GM12878 (cell line): ENCODE results near the gene PPP2R5C. TPM values are rescaled to one million over a fixed set of nuclear protein-coding genes. Genes with fewer than 3 reads are reported as not detected.

Source experiments
- ATAC-seq: fragments of 200-7000 bp; cut with Tn5 transposase; 3 replicates; pipeline ENCODE4 v1.9.1; 2020; ENCODE audit warnings: mild to moderate bottlenecking, moderate library complexity
- BruUV-seq: library from RNA; stranded (reverse); fragments of 400-500 nt; replicated peaks from 2 replicates; lab custom pipeline; 2021; lab: Mats Ljungman, UMichigan
- CTCF ChIA-PET: fragments of 300-600 bp; sonication (Branson Sonifier 250); formaldehyde crosslinking; extraction: SDS; loops from one replicate; lab custom pipeline; 2021; ENCODE audit warnings: inconsistent platforms; lab: Yijun Ruan, JAX
- POLR2A ChIA-PET: fragments of 350-600 bp; formaldehyde crosslinking; extraction: SDS; loops from one replicate; lab custom pipeline; 2021; ENCODE audit warnings: inconsistent platforms; lab: Charles Lee
- RAD21 ChIA-PET: fragments of 300-600 bp; sonication (Branson Sonifier 250); formaldehyde crosslinking; loops from one replicate; lab custom pipeline; 2023; ENCODE audit warnings: antibody characterized with exemption; ENCODE audit not compliant: unreplicated experiment; lab: Charles Lee
- SMC1A ChIA-PET: fragments of 300-600 bp; sonication (Branson Sonifier 250); formaldehyde crosslinking; loops from one replicate; lab custom pipeline; 2023; ENCODE audit not compliant: unreplicated experiment, uncharacterized antibody; lab: Charles Lee
- DNase-seq: peaks from one replicate; pipeline ENCODE4 v3.0.0-alpha.2; 2011; ENCODE audit warnings: low read depth, low spot score
- FAIRE-seq: peaks from 3 replicates; lab custom pipeline; 2011; peaks lifted over from hg19 to GRCh38; lab: Jason Lieb, UNC
- H2AFZ ChIP-seq: 2 replicates; pipeline ENCODE4 v1.6.0; 2011; ENCODE audit warnings: low read depth, low read length, control low read depth; ENCODE audit not compliant: control insufficient read depth
- H3K27ac ChIP-seq: 2 replicates; pipeline ENCODE4 v1.5.1; 2011; ENCODE audit warnings: control low read depth; ENCODE audit not compliant: control insufficient read depth, insufficient read depth
- H3K27me3 ChIP-seq, 2 experiments: replicated peaks in 1 of 2; 2 replicates each; pipeline versions ENCODE4 v1.6.0 to v1.6.1; 2011; ENCODE audit warnings: low read length in 1 of 2; ENCODE audit not compliant: control insufficient read depth in 2 of 2, insufficient read depth in 2 of 2
- H3K36me3 ChIP-seq, 2 experiments: 2 replicates each; pipeline ENCODE4 v1.5.1; 2011; ENCODE audit warnings: low read length in 1 of 2; ENCODE audit not compliant: control insufficient read depth in 2 of 2, insufficient read depth in 2 of 2
- H3K4me1 ChIP-seq: 2 replicates; pipeline ENCODE4 v1.6.1; 2011; ENCODE audit warnings: mild to moderate bottlenecking, low read length, moderate library complexity, mixed read lengths; ENCODE audit not compliant: control insufficient read depth, insufficient read depth
- H3K4me2 ChIP-seq: 2 replicates; pipeline ENCODE4 v1.6.0; 2011; ENCODE audit warnings: control low read depth; ENCODE audit not compliant: control insufficient read depth, insufficient read depth
- H3K4me3 ChIP-seq: fragments of 200-600 bp; sonication (generic); 2 replicates; pipeline ENCODE4 v1.5.1; 2016
- H3K79me2 ChIP-seq: 2 replicates; pipeline ENCODE4 v1.6.0; 2011; ENCODE audit warnings: low read length; ENCODE audit not compliant: control insufficient read depth, insufficient read depth
- H3K9ac ChIP-seq: 2 replicates; pipeline ENCODE4 v1.8.0; 2011; ENCODE audit warnings: low read length, control low read depth, mixed read lengths; ENCODE audit not compliant: control insufficient read depth, insufficient read depth
- H3K9me3 ChIP-seq: replicated peaks from 3 replicates; pipeline ENCODE4 v1.5.1; 2011; ENCODE audit warnings: mild to moderate bottlenecking, low read length; ENCODE audit not compliant: control insufficient read depth, insufficient read depth
- H4K20me1 ChIP-seq: 2 replicates; pipeline ENCODE4 v1.6.0; 2011; ENCODE audit not compliant: control insufficient read depth, insufficient read depth
- EP300 ChIP-seq, 2 experiments: fragments of 150-350 bp in 1 of 2; IDR thresholded peaks; 2 replicates each; pipeline ENCODE4 v1.6.1; 2011 to 2012; ENCODE audit warnings: low read depth in 2 of 2, low read length in 2 of 2, borderline replicate concordance in 1 of 2, improper control_type of control experiment in 1 of 2, inconsistent platforms in 1 of 2; ENCODE audit not compliant: control insufficient read depth in 1 of 2
- HDAC6 ChIP-seq: fragments of 200-600 bp; sonication (generic); IDR thresholded peaks from one replicate; pipeline ENCODE4 v1.8.0; 2017; ENCODE audit warnings: antibody characterized with exemption; ENCODE audit not compliant: unreplicated experiment
- HDGF ChIP-seq: fragments of 450-650 bp; IDR thresholded peaks from 2 replicates; pipeline ENCODE4 v1.6.1; 2016; ENCODE audit warnings: antibody characterized with exemption
- ZNF207 ChIP-seq: fragments of 450-650 bp; IDR thresholded peaks from 2 replicates; pipeline ENCODE4 v1.6.1; 2014; ENCODE audit warnings: antibody characterized with exemption, mild to moderate bottlenecking, borderline replicate concordance
- WGBS: methylation state at CpG from one replicate; pipeline ENCODE4 v1.1.6; 2016; ENCODE audit warnings: low lambda C conversion rate; ENCODE audit not compliant: insufficient replicate concordance, insufficient coverage; ENCODE audit errors: missing lambda C conversion rate; 5-methylcytosine and 5-hydroxymethylcytosine counted together
- in situ Hi-C: fragments of 300-500 bp; cut with MboI; formaldehyde crosslinking; loops from 9 replicates; pipeline ENCODE4 v1.14.3; 2018; ENCODE audit warnings: mixed read lengths
- intact Hi-C: fragments of 100-400 bp; cut with micrococcal nuclease; formaldehyde crosslinking; loops from one replicate; pipeline ENCODE4 v1.14.2; 2022; ENCODE audit not compliant: unreplicated experiment
- polyA plus RNA-seq, 11 experiments: library from polyadenylated mRNA; depleted of rRNA in 4 of 11; unstranded in 6 of 11; stranded (reverse) in 5 of 11; fragments of >200 nt; fragmentation: Nextera tagmentation in 4 of 11; fragmentation: Illumina TruSeq in 1 of 11; extraction: Ambion mirVana in 4 of 11; extraction: Trizol in 1 of 11; gene quantifications; 1 replicate in 1 of 11; 2 replicates in 10 of 11; pipeline versions ENCODE4 v1.2.1 to v1.2.3, GENCODE V29; 2011 to 2016; ENCODE audit warnings: inconsistent platforms in 2 of 11, missing spikeins in 2 of 11, low read depth in 1 of 11
- total RNA-seq, 4 experiments: library from RNA; depleted of rRNA in 3 of 4; stranded (reverse); fragments of >200 nt in 3 of 4; fragmentation: Illumina TruSeq in 1 of 4; extraction: Trizol in 1 of 4; gene quantifications; 2 replicates each; pipeline versions ENCODE4 v1.2.1 to v1.2.3, GENCODE V29; 2013 to 2021

Gene PPP2R5C
- total and polyA plus RNA-seq, 10 of the 15 experiments (the other 5 are each of a cell fraction or from before 2014, with no cell fraction given): 106 to 199 (median 144) TPM

DNA sequence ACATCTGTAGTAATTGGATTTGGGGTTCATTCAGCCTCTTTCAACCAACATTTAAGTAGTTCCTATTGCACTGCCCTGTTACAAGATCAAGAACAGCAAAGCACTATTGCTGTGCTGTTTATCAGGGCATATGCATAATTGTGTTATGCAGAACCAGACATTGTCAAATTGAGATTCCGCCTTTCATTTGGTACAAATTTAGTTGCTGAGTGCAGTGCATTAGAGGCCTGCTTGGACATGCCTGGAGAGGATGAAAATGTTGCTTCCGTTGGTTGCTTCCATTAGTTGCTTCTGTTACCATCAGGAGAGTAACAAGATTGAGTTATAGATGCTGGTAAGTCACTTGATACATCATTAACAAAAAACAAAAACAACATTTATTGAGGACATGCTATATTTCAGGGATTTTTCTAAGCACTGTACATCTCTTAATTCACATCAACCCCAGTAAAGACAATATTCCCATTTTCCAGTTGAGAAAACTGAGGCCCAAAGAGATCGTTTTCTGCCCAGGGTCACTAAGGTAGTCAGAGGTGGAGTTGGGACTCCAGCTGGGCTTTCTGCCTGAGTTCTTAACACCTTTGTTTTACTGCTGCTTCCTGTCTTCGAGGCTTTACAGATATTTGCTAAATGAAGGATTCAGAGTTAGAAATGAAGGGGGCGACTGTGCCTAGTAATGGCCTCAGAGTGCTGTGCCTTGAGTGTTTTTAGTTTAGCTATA is 79.3 kb downstream of the PPP2R5C start:
- ATAC-seq: no peak
- 61% methylated on average over 5 of the region's 5 CpGs for WGBS
- FAIRE-seq: no peak
- Histone ChIP-seq H3K36me3 (peaks cover 0 to 5% of the 10 kb centered on the region in 2 experiments; a peak in 2 of 4 replicates), H2AFZ (no peak overlapping the region), H3K27ac (no peak overlapping the region; the same call in 1 of the 2 replicates), H3K9me3 (no peaks in the 10 kb centered on the region), H3K27me3 (no peaks in the 10 kb centered on the region), H3K4me3 (no peak overlapping the region)
- in situ Hi-C loops: no loop called here
- intact Hi-C loops: loop anchor here (5.0 to 10.0 kb wide), 2 partner anchors 36 to 104 kb away; no protein-coding TSS in a partner anchor
- SMC1A ChIA-PET: interaction anchor here (0.7 to 1.6 kb wide), 4 partner anchors 10 to 32 kb away, joined by 3 to 6 read pairs (median 4); no protein-coding TSS in a partner anchor
- no peak for TF ChIP-seq HDAC6
- TF ChIP-seq EP300 (IDR thresholded peaks at IDR 0.05; ENCODE audit: borderline replicate concordance in 1 of 2, control insufficient read depth in 1 of 2, low read depth in 2 of 2, low read length in 2 of 2): no peak
- TF ChIP-seq ZNF207: no peak
- TF ChIP-seq HDGF: no peak
- TF ChIP-seq, all 136 proteins: peak for 0
- CTCF ChIA-PET: interaction anchor here (1.2 to 2.1 kb wide), 3 partner anchors 70 to 256 kb away, joined by 4 to 7 read pairs (median 6); no protein-coding TSS in a partner anchor
- BruUV-seq: no TSS peak
- peaks cover 53% of the 10 kb centered on the region for H3K79me2 ChIP-seq
- no peak overlapping the region for H3K4me2 ChIP-seq
- no peaks in the 10 kb centered on the region for H4K20me1 ChIP-seq
- H3K4me1 ChIP-seq: peaks cover 47% of the 10 kb centered on the region
- DNase-seq: no peak
- H3K9ac ChIP-seq: no peak overlapping the region
- RAD21 ChIA-PET: interaction anchor here (1.2 kb wide), 2 partner anchors 32 to 69 kb away, joined by 3 to 4 read pairs; no protein-coding TSS in a partner anchor
- POLR2A ChIA-PET: no interaction called here
